ENCODE results near the gene AHCYL2.

GRCh38 chr7:129224251-129225205 is at the start of gene AHCYL2:
- TF ChIP-seq CTCF (conservative IDR thresholded peaks at IDR 0.05 in 1 of 2, IDR thresholded peaks at IDR 0.05 in 1 of 2; ENCODE audit: extremely low read depth in 1 of 2, insufficient read depth in 1 of 2, low read depth in 1 of 2, low read length in 2 of 2) (no peak), EZH2 (IDR thresholded peaks at IDR 0.05; ENCODE audit: borderline replicate concordance, low read length) (no peak)
